K562 (cell line): Measurements from ENCODE around the gene IQCE. TPM values are rescaled to one million over a fixed set of nuclear protein-coding genes. Genes with fewer than 3 reads are reported as not detected.
A peak's percentile ranks its signal among the peaks of the same experiment; 100 is the strongest.

ENCODE experiments used
- CBX8 ChIP-seq: fragments of 200-600 bp; sonication (generic); IDR thresholded peaks from 2 replicates; pipeline ENCODE4 v1.6.1; 2012; ENCODE audit warnings: borderline replicate concordance, mixed run types, low read depth, mild to moderate bottlenecking, moderate library complexity, mixed read lengths, low read length, control low read depth, inconsistent platforms; ENCODE audit not compliant: poor library complexity, severe bottlenecking; ENCODE audit errors: extremely low read depth
- CHD1 ChIP-seq: fragments of 200-600 bp; sonication (generic); IDR thresholded peaks from one replicate; pipeline ENCODE4 v1.6.1; 2012; ENCODE audit warnings: mild to moderate bottlenecking, moderate library complexity, low read length, inconsistent platforms
- EHMT2 ChIP-seq: fragments of 450-650 bp; IDR thresholded peaks from 2 replicates; pipeline ENCODE4 v1.6.1; 2018; ENCODE audit warnings: antibody characterized with exemption
- HCFC1 ChIP-seq: IDR thresholded peaks from 2 replicates; pipeline ENCODE4 v1.6.1; 2012; ENCODE audit warnings: low read depth, low read length, improper control_type of control experiment
- KDM2B ChIP-seq: fragments of 250-450 bp; sonication (Bioruptor Pico); IDR thresholded peaks from 2 replicates; pipeline ENCODE4 v1.8.0; 2021; ENCODE audit warnings: mild to moderate bottlenecking, moderate library complexity
- MAFK ChIP-seq: IDR thresholded peaks from 2 replicates; pipeline ENCODE4 v1.6.1; 2011; ENCODE audit warnings: low read length, improper control_type of control experiment
- NFATC3 ChIP-seq: fragments of 450-650 bp; IDR thresholded peaks from 2 replicates; pipeline ENCODE4 v1.6.1; 2017; ENCODE audit warnings: mild to moderate bottlenecking
- NR1H2 ChIP-seq: sonication (generic); formaldehyde crosslinking; IDR thresholded peaks from 2 replicates; pipeline ENCODE4 v1.4.0; 2020; ENCODE audit warnings: mild to moderate bottlenecking, missing genetic modification reagents
- NR2C2 ChIP-seq, 2 experiments: fragments of 200-800 bp in 1 of 2; sonication (Bioruptor generic) in 1 of 2; sonication (generic) in 1 of 2; formaldehyde crosslinking in 1 of 2; IDR thresholded peaks; 2 replicates each; pipeline versions ENCODE4 v1.6.1 to v1.8.0; 2016 to 2022; ENCODE audit warnings: mild to moderate bottlenecking in 1 of 2, missing compliant biosample characterization in 1 of 2, missing genetic modification characterization in 1 of 2, missing genetic modification reagents in 1 of 2
- ZBTB17 ChIP-seq: fragments of 450-650 bp; formaldehyde crosslinking; IDR thresholded peaks from 2 replicates; pipeline ENCODE4 v1.4.0; 2020; ENCODE audit warnings: mild to moderate bottlenecking
- ZBTB40 ChIP-seq, 2 experiments: fragments of 450-650 bp in 1 of 2; sonication (generic) in 1 of 2; formaldehyde crosslinking in 1 of 2; IDR thresholded peaks; 2 replicates each; pipeline versions ENCODE4 v1.7.1 to v1.9.0; 2016 to 2022; ENCODE audit warnings: inconsistent platforms in 1 of 2, mild to moderate bottlenecking in 1 of 2, missing genetic modification reagents in 1 of 2
- ZBTB49 ChIP-seq: sonication (generic); formaldehyde crosslinking; IDR thresholded peaks from 2 replicates; pipeline ENCODE4 v1.8.0; 2022; ENCODE audit warnings: missing genetic modification reagents, mild to moderate bottlenecking, borderline replicate concordance
- ZBTB7A ChIP-seq: IDR thresholded peaks from 2 replicates; pipeline ENCODE4 v1.6.1; 2011; ENCODE audit warnings: low read depth, mild to moderate bottlenecking, low read length, moderate library complexity, borderline replicate concordance; ENCODE audit not compliant: control insufficient read depth
- ZNF174 ChIP-seq: fragments of 250-450 bp; sonication (Bioruptor Pico); IDR thresholded peaks from 2 replicates; pipeline ENCODE4 v1.4.0; 2020; ENCODE audit warnings: mild to moderate bottlenecking
- ZNF23 ChIP-seq: fragments of 250-450 bp; sonication (Bioruptor Pico); IDR thresholded peaks from 2 replicates; pipeline ENCODE4 v1.4.0; 2020; ENCODE audit warnings: mild to moderate bottlenecking
- polyA plus RNA-seq, 8 experiments: library from polyadenylated mRNA; depleted of rRNA in 4 of 8; stranded (reverse) in 5 of 8; unstranded in 3 of 8; fragments of >200 nt; fragmentation: Nextera tagmentation in 2 of 8; fragmentation: Illumina TruSeq in 1 of 8; extraction: Ambion mirVana in 2 of 8; extraction: Trizol in 1 of 8; gene quantifications; 2 replicates each; pipeline versions ENCODE4 v1.2.1 to v1.2.3, GENCODE V29; 2011 to 2014; ENCODE audit warnings: inconsistent platforms in 1 of 8, missing spikeins in 1 of 8
- total RNA-seq, 7 experiments: library from RNA; depleted of rRNA in 6 of 7; stranded (reverse); fragments of >200 nt in 6 of 7; fragmentation: Illumina TruSeq in 2 of 7; extraction: Trizol in 2 of 7; gene quantifications; 2 replicates each; pipeline versions ENCODE4 v1.2.1 to v1.2.3, GENCODE V29; 2011 to 2021; ENCODE audit warnings: low replicate concordance in 1 of 7

The IQCE gene
- total and polyA plus RNA-seq, 9 of the 15 experiments (the other 6 are each of a cell fraction or from before 2014, with no cell fraction given): 0.18 to 8.5 (median 4.2) TPM

- TF ChIP-seq ZBTB40 (IDR thresholded peaks at IDR 0.05) (no peak), ZBTB40 (CRISPR knock-in tag; IDR thresholded peaks at IDR 0.05) (no peak), EHMT2 (no peak), HCFC1 (no peak; the same call in 1 of the 2 replicates), ZNF23 (CRISPR knock-in tag) (no peak), ZNF174 (CRISPR knock-in tag) (no peak), CHD1 (no peak), NR1H2 (CRISPR knock-in tag) (no peak), NFATC3 (no peak), ZBTB7A (peak; percentile 52; the same call in 1 of the 2 replicates), CBX8 (no peak), ZBTB49 (CRISPR knock-in tag) (no peak), ZBTB17 (CRISPR knock-in tag) (no peak), MAFK (no peak), NR2C2 (CRISPR knock-in tag; IDR thresholded peaks at IDR 0.05) (no peak), NR2C2 (tag; IDR thresholded peaks at IDR 0.05) (peak; percentile 45; the same call in 1 of the 2 replicates), KDM2B (CRISPR knock-in tag) (no peak)
Observed at GRCh38 chr7:2555121-2556052, 3.4 kb upstream of the IQCE start, which contains the start of gene BRAT1 (continued).
